Activated T-helper 1 cell treated with anti-CD3 and anti-CD28 coated beads, Interleukin-2, amount 50 U/mL, for 16 hours (primary cell): ENCODE measurements around the gene TSLP.

Source experiments
- DNase-seq, 2 donors: peaks; one replicate each; pipeline ENCODE4 v3.0.0-alpha.2; 2020; ENCODE audit warnings: low read depth in 1 of 2, low spot score in 1 of 2

Gene TSLP

GRCh38 chr5:111071413-111071812 lies at the start of gene TSLP:
Gene TSLP, plus strand, starts transcription at chr5:111071713. Its CDS starts 178 bp downstream, at chr5:111071891.
- DNase-seq: no peak

GRCh38 chr5:111022301-111022700 lies 49.2 kb upstream of the TSLP start:
- DNase-seq: no peak

GRCh38 chr5:111028865-111029264 lies 42.6 kb upstream of the TSLP start:
- no peak for DNase-seq

GRCh38 chr5:111043712-111044506 lies 27.6 kb upstream of the TSLP start:
- DNase-seq: no peak

- no peak for DNase-seq
Measured at GRCh38 chr5:111058064-111058463, 13.4 kb upstream of the TSLP start.

GRCh38 chr5:111060169-111060568 lies 11.3 kb upstream of the TSLP start:
- no peak for DNase-seq

- DNase-seq: no peak
Measured at GRCh38 chr5:111061618-111062017, 9.9 kb upstream of the TSLP start.

- DNase-seq: no peak
Measured at GRCh38 chr5:111063709-111064322, 7.7 kb upstream of the TSLP start.

GRCh38 chr5:111066261-111066938 lies 5.1 kb upstream of the TSLP start:
- DNase-seq: no peak

GRCh38 chr5:111068213-111068612 lies 3.3 kb upstream of the TSLP start:
- no peak for DNase-seq

GRCh38 chr5:111069839-111070238 lies 1.7 kb upstream of the TSLP start:
- no peak for DNase-seq

GRCh38 chr5:111070272-111071134 lies 1.0 kb upstream of the TSLP start:
- no peak for DNase-seq

- DNase-seq: peak; percentile 8 to 16
Measured at GRCh38 chr5:111072949-111073682, 1.6 kb downstream of the TSLP start.

- DNase-seq: no peak
Measured at GRCh38 chr5:111074244-111074643, 2.7 kb downstream of the TSLP start.

- DNase-seq: no peak
Measured at GRCh38 chr5:111075520-111075919, 4.0 kb downstream of the TSLP start.

GRCh38 chr5:111076091-111076490 lies 4.6 kb downstream of the TSLP start:
- no peak for DNase-seq

GRCh38 chr5:111077678-111078077 lies 6.2 kb downstream of the TSLP start:
- DNase-seq: no peak

- DNase-seq: no peak
Measured at GRCh38 chr5:111079846-111080245, 8.3 kb downstream of the TSLP start.

GRCh38 chr5:111083323-111083722 lies 11.8 kb downstream of the TSLP start:
- DNase-seq: no peak

GRCh38 chr5:111092062-111092853 lies 20.7 kb downstream of the TSLP start, which contains the start of gene WDR36:
Gene WDR36, plus strand, starts transcription at chr5:111092348. Its CDS starts 109 bp downstream, at chr5:111092457.
- peak; percentile 75 to 78 for DNase-seq
